DMS114 treated with DMSO at 0.1 percent for 48 hours (cell line): ENCODE measurements around the gene MYO18A.
A peak's percentile ranks its signal among the peaks of the same experiment; 100 is the strongest.

Experiments used
- DNase-seq: peaks from one replicate; lab custom pipeline; 2025; ENCODE audit not compliant: unreplicated experiment; lab: John Stamatoyannopoulos, UW

The MYO18A gene

DNA sequence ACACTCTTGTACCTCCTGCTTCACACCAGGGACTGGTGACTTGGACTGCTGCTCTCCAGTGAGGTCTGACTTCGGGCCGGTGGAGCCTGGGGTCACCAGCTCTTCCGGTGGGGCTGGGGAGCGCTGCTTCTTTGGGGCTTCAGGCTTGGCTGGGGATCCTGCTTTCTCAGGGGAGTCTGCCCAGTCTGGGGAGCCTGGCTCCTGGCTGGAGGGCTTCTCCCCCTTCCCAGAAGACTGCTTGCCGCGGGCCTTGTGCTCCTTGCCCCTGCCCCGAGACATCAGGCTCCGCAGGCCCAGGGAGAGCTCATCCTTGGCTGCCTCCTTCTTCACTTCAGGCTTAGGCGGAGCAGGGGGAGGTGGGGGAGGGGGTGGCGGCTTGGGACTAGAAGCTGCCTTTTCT, 52.4 kb downstream of the MYO18A start:
- DNase-seq = no peak

DNA sequence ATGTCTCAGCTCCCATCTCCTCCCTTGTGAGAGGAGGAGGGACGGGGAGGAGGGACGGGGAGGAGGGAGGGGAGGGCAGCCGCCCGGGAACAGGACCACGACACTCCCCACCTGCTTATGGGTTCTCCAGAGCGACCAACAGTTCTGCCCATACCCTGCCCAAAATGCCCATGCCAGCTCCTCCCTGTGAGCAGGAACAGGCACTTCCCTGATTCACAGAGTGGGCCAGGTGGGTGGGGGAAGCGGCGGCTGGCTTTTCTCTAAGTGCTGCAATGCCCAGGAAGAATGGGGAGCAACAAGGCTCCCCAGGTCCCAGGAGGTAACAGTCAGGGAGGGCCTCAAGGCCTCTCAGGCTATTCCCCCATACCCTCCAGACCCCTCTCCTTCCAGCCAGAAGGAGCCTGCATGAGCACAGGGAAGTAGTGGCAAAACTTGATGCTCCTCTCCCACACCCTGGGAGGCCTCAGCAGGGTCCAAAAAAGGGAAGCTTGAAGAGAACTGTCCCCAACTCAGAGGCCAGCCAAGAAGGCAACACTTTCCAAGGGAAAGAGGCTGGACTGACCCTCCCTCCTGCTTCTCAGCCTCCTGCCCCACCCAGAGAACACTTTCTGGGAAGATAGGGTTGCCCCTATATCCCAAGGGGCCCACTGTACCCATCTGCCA, 53.8 kb downstream of the MYO18A start:
- DNase-seq = no peak

DNA sequence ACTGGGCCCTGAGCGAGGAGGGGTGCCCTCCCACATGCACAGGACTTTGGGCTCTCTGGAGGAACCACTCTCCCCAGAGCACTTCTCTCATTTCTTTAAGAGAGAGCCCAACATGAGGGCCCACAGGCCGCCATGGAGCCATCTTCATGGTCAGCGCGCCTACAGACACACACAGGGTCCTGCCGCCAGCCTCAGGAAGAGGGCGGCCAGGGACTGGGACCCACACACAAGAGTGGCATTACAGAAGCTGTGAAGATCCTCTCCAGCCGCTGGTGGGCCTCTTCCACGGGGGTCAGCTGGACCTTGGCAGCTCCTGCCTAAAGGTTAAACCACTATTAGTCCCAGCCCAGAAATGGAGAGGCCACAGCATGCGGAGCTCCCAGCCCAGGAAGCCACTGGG, 54.5 kb downstream of the MYO18A start:
- DNase-seq = no peak

DNA sequence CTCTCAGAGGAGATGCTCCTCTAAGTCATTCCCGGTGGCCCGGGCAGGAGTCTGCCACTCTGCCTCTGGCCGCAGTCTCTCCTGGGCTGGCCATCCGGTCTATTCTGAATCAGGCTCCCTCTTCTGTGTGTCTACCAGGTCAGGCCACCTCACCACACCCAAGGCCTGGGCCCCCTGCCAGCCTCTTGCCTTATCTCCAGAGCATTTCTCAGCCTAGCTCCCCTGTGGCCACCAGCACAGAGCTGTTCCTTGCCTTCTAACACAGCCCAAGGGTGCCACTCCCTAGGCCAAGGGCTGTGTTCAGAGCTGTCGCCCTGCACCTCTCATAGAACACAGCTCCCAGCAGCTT, 55.3 kb downstream of the MYO18A start:
- DNase-seq = no peak

DNA sequence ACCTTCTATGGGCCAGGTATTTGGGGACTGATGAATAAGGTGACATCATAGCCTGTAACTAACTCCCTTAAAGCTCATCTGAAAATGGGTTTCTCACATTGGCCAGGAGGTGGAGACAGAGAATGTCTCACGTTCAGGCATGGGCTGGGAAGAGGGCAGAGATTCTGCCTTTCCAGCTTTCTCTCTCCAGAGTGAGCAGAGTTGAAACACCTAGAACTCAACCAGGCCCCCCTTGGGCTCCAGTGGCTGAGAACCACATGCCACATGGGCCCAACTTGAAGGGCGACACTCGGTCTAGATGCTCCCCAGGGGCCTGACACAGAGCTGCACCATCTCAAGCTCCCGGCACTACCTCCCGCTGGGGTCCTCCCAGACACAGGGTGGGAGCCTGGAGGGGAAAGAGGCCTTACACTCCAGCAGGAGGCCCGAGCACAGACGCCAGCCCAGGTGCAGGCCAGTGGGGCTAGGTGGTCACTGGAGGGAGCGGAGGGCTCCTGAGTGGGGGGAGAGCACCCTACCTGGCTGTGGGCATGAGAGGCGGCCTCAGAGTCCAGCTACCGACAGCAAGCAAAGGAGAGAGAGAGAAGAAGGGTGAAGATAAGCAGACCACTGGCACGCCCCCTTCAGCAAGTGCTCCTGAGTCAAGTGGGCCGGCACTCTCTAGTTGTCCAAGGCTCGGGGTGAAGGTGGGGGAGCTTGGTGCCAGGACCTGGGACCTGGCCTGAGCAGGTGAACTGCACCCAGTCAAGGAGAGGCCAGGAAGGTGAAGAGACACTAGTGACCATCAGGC, 55.9 kb downstream of the MYO18A start:
- peak; percentile 60 for DNase-seq

DNA sequence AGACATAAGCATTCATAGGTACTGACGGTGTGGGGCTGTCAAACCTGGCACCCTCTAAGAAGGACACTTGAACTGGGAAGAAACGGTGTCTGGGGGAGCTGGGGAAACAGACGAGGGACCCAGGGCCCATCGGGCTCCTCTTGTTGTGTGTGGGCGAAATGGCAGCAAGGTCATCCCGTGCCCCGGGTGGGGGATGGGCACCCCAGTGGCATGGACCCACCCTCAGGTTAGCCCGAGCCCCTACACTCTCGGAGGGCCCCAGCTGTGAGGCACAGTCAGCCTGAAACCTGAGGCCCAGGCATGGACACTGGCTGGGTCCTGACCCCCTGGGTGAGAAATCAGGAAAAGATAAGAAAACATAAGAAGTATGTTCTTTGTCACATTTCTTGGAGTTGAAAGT, 57.1 kb downstream of the MYO18A start:
- no peak for DNase-seq

DNA sequence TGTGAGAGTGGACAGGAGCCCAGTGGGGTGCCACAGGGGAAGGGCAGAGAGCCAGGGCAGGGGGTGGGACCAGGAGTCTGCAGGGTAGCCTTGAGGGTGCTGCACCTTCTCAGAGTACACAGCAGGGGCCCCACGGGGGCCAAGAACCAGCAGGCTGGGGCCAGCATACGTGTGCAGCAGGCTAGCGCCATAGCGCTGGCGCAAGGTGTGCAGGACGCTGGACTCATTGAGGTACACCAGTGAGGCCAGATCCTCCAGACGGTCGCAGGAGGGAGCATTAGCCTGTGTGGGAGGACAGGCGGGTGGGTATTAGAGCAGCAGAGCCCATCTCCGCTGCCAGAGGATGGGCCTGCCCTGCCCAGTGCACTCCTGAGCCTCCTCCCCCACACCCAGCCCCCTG, 58.8 kb downstream of the MYO18A start:
- no peak for DNase-seq

DNA sequence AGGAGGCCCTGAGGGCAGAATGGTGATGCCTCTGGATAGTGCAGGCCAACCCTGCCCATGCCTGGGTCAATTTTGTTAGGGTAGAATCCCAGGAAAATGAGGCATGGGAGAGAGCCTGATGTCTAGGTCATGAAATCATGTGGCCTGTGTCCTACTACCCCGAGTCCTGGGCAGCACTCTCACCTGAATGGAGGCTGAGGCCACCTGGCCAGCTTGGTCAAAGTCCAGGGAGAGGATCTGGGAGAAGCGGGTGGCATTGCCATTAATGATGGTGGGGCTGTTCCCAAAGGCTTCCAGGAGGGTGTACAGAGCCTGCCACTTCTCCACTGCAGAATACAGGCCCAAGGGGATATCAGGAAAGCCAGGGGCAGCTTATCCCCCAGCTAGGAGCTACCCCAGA, 59.8 kb downstream of the MYO18A start:
- no peak for DNase-seq

DNA sequence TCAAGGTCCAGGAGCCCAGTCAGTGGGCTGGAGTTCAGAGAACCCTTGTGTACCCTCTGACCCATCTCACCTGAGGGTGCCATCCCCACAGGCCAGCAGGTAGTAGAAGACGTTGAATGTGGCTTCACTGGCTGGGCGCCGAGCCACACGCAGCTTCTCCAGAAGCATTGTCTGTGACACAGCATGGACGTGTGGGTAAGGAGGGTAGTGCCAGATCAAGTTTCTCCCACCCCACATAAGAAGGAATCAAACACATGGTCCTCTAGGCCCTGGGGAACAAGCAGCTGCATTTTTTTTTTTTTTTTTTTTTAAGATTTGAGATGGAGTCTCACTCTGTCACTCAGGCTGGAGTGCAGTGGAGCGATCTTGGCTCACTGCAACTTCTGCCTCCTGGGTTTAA, 60.9 kb downstream of the MYO18A start:
- no peak for DNase-seq

DNA sequence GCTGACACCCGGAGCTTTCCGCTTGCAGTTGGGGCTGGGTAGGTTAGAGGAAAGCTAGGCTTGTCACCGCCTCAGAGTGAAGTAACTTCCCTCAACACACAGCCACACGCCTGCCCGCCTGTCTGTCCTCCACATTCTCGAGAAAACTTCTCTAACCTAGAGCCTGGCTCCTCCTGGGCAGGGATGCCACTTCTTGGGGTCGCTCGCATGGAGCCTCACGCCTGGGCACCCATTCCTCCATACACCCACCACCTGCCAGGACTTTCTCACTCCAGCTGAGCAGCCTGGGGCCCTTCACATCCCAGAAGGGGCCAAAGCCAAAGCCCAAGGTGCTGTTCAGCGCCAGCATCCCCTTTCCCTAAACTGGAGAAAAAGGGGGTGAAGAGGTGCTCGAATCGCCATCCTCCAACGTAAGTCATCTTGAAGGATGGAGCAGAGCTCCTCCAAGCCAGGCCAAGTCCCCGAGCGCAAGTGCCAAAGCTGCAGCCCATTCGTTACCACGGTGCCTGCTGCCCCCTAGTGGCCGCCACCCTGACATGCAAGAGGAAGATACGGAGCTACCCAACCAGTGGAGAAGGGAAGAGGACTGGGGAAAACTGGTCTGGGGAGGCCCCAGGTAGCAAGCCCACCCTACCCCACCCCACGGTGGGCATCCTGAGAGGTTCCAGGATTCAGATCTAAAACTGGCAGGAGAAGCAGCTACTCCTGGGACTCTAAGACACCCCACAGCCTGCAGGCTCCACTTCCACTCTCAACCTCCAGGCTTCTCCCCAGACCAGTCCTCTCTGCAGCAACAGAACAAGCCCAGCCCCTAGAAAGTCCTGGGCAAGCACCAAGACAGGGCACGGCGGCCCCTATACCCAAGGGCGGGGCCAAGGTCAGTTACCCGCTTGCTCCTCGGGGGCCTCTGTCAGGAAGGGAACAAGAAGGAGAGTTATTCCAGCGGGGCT, 63.1 kb downstream of the MYO18A start:
- peak; percentile 29 for DNase-seq

DNA sequence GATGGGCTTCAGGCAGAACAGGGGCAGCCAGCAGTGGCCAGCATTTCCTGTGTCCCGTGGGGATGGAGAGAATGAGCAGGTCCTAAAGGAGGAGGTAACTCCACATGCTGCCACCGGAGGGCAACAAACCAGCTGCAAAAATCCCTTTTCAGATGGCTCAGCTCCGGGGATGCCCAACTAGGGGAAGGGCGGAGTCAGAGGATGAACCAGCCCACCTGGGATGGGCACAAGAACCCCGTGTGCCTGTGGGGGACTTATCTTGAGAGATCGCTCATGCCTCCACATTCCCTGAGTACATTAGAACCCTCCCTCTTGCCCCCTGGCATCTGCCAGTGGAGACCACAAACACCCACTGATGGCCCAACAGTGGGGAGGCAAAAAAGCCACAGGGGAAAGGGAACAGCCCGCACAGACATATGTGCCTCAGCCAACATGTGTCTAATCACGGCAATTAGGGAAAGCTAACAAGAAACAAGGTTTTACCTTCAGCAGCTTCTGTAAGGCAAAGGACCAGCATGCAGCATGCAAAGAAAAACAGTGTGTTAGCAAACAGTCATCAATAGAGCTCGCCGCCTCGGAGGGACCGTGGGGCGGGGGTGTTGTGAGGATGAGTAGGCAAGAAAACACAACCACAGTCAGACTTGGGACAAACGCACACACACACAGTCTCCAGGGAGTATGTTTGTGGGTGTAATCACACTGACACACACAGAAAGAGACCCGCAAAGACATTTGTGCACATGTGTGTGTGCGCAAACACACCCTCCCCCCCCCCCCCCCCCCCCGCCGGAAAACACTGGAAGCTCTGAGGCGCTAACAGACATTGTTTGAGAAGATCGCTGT, 64.0 kb downstream of the MYO18A start:
- DNase-seq = peak; percentile 12

DNA sequence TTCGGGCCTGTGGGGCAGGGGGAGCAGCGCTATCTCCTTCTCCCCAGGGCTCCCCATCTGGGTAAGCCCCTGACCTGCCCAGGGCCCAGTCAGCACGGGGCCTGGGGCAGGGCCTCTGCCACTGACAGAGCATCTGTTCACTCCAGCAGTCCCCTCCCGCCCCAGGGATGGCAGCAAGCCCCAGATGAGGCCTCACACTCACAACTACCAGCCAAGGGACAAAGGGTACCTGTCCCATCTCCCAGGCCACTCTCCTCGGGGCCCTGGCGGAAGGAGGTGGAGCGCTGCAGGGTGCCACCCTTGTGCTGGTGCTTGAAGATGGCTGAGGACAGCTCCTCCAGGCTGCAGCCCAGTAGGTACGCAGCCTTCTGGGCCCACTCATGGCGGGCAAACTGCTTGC, 64.8 kb downstream of the MYO18A start:
- DNase-seq = no peak

DNA sequence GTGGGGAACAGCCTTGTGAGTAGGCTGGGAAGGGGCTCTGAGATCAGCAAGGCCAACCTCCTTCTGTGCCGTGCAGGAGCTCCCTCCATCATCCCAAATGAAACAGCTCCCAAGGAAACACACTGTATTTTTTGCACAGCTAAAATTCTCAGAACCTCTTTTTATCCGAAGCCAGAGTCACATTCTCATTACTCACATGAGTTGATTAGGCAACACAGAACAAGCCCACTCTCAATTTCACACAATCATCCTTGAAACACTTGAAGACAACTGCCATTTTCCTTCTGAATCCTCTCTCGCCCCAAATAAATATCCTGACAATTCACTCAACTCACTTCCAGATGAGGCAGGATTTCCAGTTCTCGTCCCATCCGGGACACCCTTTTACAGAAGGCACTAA, 66.1 kb downstream of the MYO18A start:
- DNase-seq = no peak

DNA sequence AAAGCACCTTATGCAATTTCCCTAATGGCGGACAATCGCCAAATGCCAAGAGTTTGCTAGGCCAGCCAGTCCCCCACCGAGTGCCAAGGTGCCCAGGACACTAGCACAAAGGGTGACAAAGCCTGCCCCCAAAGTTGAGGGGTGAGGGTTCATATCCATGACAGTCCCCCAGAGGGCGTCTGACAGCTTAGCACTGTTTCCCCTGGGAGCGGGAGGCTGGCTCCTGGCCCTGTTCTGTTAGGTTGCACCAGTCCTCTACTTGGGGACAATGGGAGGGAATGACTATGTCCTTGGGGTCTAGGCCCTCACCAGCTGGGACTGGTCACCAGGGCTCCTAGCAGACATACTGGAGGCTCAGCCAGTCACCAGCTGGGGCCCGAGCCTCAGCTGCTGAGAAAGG, 66.9 kb downstream of the MYO18A start:
- DNase-seq = no peak

DNA sequence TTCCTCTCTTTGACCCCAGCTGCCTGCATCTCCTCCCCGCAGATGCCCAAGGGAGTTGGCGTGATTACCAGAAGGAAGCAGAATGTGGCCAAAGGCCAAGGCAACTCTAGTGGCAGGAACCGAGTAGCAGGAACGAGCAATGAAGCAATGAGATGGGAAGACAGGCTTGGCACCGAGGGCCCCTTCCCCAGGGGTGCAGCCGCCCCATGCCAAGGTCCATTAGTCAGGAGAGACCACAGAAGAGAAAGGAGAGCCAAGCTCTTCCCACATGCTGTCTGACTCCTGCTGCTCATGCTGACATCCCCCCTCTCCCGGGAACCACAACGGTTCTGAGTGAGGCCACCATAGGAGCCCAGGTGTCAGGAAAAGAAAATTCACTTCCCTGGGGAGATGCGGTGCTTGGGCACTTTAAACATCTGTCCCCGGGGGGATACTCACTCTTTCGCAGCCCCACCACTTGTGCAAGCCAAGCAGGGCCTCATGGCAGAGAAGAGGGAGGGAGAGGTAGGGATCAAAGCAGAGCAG, 67.4 kb downstream of the MYO18A start:
- no peak for DNase-seq

DNA sequence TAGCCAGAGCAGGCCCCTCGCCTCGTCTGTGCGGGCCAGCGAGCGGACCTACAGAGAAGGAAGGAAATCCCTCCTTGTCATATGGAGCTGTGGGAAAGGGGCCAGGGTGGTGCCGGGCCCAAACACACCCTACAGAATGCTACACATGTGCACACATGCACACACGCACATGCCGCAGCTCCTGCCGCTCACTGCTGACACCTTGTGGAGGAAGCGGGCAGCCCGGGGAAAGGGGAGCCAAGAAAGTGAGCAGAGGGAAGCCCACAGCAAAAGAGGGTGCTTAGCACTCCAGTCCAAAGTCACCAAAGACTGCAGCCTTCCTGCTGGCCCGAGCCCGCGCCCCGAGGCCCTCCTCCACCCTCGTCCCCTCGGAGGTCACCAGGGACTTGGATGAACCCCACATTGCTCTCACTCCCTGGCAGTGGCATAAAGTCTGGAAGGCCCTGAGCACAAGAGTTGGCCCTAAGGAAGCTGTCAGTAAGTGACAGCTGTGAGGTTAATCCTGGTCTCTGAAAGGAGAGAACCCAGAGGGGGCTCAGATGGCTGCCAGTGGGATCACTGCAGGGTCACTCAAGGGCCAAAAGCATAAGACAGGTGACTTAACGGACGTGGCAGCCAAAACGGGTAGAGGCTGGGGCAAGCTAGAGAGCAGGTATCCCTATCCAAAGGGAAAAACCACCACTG, 68.2 kb downstream of the MYO18A start:
- peak; percentile 23 for DNase-seq

DNA sequence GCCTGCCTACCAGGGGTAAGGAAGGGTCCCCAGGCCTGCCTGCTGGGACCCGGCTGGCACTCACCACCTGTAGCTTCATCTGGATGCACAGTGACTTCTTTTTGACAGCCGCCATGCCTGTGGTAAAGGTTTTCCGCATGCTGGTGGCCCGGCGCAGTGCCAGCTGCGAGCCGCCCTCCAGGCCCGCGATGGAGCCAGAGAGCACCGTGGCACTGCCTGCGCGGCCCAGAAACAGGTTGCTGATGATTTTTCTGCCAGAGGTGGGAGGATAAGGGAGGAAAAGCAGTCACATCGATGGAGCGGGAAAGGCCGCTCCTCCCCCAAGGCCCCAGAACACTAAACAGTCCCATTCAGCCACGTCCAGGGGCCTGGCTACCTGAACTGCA, 69.8 kb downstream of the MYO18A start:
- no peak for DNase-seq

DNA sequence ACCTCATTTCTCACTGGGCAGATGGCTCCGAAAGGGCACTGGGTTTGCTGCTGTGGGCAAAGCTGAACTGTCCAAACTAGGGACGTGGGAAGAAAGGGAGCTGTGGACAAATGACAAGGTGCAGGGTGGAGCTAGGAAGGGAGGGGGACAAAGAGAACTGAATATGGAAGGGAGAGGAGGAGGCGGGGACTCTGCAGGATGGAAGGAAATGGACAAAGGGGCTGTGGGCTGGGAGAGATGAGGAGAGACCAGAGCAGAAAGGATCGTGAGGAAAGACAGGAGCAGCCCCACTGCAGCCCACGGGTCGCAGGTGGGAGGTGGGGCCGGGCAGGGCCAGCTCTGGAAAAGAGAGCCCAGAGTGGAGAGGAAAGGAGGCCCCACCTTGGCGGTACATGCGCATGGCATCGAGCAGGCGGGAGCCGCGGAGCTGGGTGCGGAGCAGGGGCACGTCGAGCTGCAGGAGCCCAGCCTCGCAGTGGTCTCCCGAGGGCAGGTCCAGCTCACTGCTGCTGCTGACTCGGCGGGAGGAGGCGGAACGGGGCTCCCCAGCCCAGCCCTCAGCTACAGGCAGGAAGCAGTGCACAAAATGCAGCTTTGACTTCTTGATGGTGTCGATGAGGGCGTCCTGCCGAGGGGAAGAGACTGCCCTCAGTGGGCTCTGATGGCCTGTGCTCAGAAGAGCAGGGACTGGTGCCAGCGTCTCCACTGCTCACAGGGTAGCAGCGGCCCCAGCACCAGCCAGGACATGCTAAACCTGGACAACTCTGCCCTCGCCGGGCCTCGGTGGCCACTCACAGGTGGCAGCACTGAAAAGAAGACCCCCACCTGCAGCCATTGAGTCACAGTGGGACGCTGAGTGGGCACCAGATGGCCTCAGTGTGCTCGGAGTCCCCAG, 70.5 kb downstream of the MYO18A start:
- no peak for DNase-seq

DNA sequence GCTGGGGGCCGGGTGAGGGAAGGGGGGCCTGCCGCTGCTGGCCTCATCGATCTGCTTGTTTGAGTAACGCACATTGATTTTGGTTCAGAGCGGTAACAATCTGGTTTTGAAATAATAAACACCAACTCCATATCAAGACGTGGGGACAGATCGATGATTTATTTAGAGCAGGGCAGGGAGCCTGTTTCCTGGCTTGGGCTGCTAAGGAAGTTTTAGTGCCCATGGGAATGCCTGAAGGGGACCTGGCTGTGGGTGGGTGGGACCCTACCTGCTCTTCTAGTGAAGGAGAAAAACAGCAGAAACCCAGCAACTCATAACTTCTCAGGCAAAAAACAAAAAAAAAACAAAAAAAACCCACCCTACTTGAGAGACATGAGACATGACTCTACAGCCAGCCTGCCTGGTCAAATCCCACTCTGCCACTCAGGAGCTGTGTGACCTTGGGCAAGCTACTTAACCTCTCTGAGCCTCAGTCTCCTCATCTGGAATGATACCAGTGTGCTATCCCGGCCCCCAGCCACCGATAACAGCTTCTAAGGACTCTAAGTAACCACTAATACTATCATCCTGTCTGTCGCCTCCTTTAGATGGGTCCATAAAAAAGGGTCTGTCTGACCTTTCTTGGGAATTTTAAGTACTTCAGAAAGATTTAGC, 71.2 kb downstream of the MYO18A start:
- no peak for DNase-seq
